Measurements from ENCODE around the gene JAG1. TPM values are rescaled to one million over a fixed set of nuclear protein-coding genes. Genes with fewer than 3 reads are reported as not detected.

JAG1 gene
- total RNA-seq, 2 donors from 2014 or later: 66.5 to 102 TPM

DNA sequence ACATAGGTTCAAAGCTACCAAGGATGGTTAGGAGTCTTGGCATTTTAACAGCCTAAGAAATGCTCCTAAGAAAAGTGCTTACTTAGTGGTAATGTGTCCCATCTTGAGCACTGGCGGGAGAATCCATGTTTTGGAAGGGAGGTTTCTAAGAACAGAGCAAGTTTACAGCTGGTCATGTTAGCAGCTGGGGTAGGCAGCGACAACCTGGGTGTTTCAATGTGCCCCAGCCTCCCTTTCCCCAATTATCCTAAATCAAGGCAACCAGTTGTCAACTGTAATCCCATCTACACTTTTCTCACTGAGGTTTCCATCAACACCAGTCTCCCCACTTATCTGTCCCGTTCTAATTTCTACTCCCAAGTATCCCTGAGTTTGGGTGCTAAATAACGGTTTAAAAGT lies 1.6 kb upstream of the JAG1 start:
- H3K27me3 ChIP-seq: no peaks in the 10 kb centered on the region
- no peaks in the 10 kb centered on the region for H3K36me3 ChIP-seq
- H3K27ac ChIP-seq: peak overlapping the region; percentile 100
- H3K4me1 ChIP-seq: no peaks in the 10 kb centered on the region
- H3K9me3 ChIP-seq: no peaks in the 10 kb centered on the region
- no peak overlapping the region for H3K4me3 ChIP-seq
- DNase-seq: no peak
- intact Hi-C loops (cut with DNase I): loop anchor here (10.0 kb wide), 2 partner anchors 241 to 529 kb away; partner anchors contain the start of genes MKKS and SLX4IP
- peak overlapping the region in 1 of 2 donors; percentile 99 for H3K9ac ChIP-seq (ENCODE audit: low read depth in 2 of 2, low read length in 2 of 2)
- TF ChIP-seq, protein P1, sequence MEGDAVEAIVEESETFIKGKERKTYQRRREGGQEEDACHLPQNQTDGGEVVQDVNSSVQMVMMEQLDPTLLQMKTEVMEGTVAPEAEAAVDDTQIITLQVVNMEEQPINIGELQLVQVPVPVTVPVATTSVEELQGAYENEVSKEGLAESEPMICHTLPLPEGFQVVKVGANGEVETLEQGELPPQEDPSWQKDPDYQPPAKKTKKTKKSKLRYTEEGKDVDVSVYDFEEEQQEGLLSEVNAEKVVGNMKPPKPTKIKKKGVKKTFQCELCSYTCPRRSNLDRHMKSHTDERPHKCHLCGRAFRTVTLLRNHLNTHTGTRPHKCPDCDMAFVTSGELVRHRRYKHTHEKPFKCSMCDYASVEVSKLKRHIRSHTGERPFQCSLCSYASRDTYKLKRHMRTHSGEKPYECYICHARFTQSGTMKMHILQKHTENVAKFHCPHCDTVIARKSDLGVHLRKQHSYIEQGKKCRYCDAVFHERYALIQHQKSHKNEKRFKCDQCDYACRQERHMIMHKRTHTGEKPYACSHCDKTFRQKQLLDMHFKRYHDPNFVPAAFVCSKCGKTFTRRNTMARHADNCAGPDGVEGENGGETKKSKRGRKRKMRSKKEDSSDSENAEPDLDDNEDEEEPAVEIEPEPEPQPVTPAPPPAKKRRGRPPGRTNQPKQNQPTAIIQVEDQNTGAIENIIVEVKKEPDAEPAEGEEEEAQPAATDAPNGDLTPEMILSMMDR (IDR thresholded peaks at IDR 0.05): no peak

DNA sequence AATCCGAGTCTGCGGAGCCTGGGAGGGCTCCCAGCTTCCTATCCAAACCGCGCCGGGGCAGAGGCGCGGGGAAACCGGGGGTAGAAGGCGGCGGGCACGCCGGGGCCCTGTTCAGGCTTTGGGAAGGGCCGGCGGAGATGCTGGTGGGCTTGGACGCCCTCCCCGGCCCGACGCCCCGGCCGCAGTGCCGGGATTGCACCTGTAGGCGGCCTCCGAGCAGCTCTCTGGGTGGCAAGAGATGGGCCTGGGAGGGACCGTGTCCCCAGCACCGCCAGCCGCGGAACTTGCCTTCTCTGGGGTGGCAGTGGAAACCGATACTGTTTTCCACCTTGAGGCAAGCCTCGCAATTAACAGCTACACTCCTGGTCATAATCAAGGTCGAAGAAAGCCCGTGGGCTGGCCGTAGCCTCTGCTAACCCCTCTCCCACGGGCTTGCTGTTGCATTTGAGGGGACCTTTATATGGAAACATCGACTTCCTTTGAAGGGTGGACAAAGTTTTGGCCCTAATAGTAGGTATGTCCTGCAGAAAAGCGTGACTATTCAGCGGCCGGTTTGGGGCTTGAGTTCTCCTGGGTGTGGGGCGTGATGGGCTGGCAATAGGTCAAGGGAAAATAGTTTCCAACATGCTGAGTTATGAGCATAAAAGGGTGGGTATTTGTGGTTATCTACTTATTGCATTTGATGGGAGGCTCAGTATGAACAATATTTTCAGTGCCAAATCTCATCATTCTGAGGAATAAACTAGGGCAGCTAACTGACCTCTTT lies 1.1 kb upstream of the JAG1 start:
- H3K27ac ChIP-seq: peak overlapping the region; percentile 100
- no peaks in the 10 kb centered on the region for H3K4me1 ChIP-seq

GRCh38 chr20:10673176-10673841 lies 490 bp downstream of the JAG1 start:
- Histone ChIP-seq H3K27me3 (no peaks in the 10 kb centered on the region), H3K27ac (peak overlapping the region; percentile 100), H3K9ac (ENCODE audit: low read depth in 2 of 2, low read length in 2 of 2) (peak overlapping the region; percentile 90 to 99), H3K36me3 (no peaks in the 10 kb centered on the region), H3K4me1 (no peaks in the 10 kb centered on the region), H3K9me3 (no peaks in the 10 kb centered on the region), H3K4me3 (peak overlapping the region; percentile 77)
- TF ChIP-seq, protein P1 (IDR thresholded peaks at IDR 0.05): no peak
- intact Hi-C loops (cut with DNase I): loop anchor here (5.0 to 10.0 kb wide), 3 partner anchors 239 to 599 kb away; partner anchors contain the start of genes MKKS and SLX4IP
- peak; percentile 42 for DNase-seq

More for the DNA sequence above, 1.1 kb upstream of the JAG1 start:
- TF ChIP-seq, protein P1 (IDR thresholded peaks at IDR 0.05): peak; percentile 90
- DNase-seq: peak; percentile 88
- Histone ChIP-seq H3K36me3 (no peaks in the 10 kb centered on the region), H3K4me3 (peak overlapping the region; percentile 77), H3K9me3 (no peaks in the 10 kb centered on the region), H3K27me3 (no peaks in the 10 kb centered on the region), H3K9ac (ENCODE audit: low read depth in 2 of 2, low read length in 2 of 2) (peak overlapping the region; percentile 70 to 99)
- intact Hi-C loops (cut with DNase I): loop anchor here (5.0 to 10.0 kb wide), 3 partner anchors 240 to 597 kb away; partner anchors contain the start of genes MKKS and SLX4IP

GRCh38 chr20:10672624-10673127 lies 1.1 kb downstream of the JAG1 start:
- Histone ChIP-seq H3K4me3 (peak overlapping the region; percentile 77), H3K27me3 (no peaks in the 10 kb centered on the region), H3K9ac (ENCODE audit: low read depth in 2 of 2, low read length in 2 of 2) (peak overlapping the region; percentile 90 to 99), H3K4me1 (no peaks in the 10 kb centered on the region), H3K36me3 (no peaks in the 10 kb centered on the region), H3K9me3 (no peaks in the 10 kb centered on the region), H3K27ac (peak overlapping the region; percentile 100)
- TF ChIP-seq, protein P1 (IDR thresholded peaks at IDR 0.05): no peak
- DNase-seq: peak; percentile 69
- intact Hi-C loops (cut with DNase I): loop anchor here (5.0 to 10.0 kb wide), 3 partner anchors 238 to 600 kb away; partner anchors contain the start of genes MKKS and SLX4IP

DNA sequence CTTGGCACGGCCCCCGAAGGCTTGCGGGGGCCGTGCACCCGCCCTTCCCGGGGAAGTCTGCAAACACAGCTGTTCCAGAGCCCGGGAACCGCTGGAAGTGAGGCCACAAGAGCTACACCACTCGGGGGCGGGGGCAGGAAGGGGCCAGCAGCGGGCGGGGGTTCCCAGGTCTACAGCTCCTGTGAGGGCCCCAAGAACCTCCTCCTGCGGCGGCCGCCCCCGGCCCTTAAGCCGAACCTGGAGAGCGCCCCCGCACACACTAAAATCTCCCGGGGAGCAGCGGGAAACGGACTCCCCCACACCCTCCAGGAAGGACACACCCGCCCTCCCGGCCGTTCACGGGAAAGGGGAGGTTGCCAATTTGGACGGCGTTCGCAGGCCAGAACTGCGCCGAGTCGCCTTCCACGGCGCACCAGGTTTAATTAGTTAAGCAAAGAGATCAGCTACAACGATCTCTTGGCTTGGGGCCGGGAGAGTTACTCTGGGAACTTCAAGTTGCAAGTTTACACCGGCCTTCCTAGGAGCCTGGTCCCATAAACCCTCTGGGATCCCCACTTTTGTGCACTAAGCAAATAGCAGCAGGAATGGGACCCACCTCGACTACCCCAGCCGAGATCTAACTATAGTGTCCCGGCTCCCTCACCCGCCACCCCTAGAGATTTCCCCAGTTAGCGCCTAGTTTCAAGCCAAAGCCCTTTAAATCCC lies 1.7 kb downstream of the JAG1 start:
- Histone ChIP-seq H3K4me1 (no peaks in the 10 kb centered on the region), H3K27me3 (no peaks in the 10 kb centered on the region), H3K27ac (peak overlapping the region; percentile 100), H3K9me3 (no peaks in the 10 kb centered on the region), H3K4me3 (peak overlapping the region; percentile 77), H3K36me3 (no peaks in the 10 kb centered on the region), H3K9ac (ENCODE audit: low read depth in 2 of 2, low read length in 2 of 2) (peak overlapping the region; percentile 90 to 99)
- intact Hi-C loops (cut with DNase I): loop anchor here (5.0 to 10.0 kb wide), 3 partner anchors 237 to 600 kb away; partner anchors contain the start of genes MKKS and SLX4IP
- DNase-seq: peak; percentile 78
- TF ChIP-seq, protein P1 (IDR thresholded peaks at IDR 0.05): no peak

Data from colonic mucosa (tissue), 4 donors.